Pancreas (tissue), 10 donors: ENCODE data around the gene SEC14L6. TPM values are rescaled to one million over a fixed set of nuclear protein-coding genes. Genes with fewer than 3 reads are reported as not detected.

Experiments used
- ATAC-seq, 4 donors: fragments of 200-7000 bp; cut with Tn5 transposase; one replicate each; pipeline versions ENCODE4 v1.8.0 to v1.9.1; 2020; ENCODE audit warnings: mild to moderate bottlenecking in 4 of 4, moderate library complexity in 4 of 4
- DNase-seq, 6 donors: peaks; one replicate each; pipeline ENCODE4 v3.0.0-alpha.2; 2020
- FAIRE-seq: peaks from 2 replicates; lab custom pipeline; 2012; peaks lifted over from hg19 to GRCh38; lab: Jason Lieb, UNC
- H3K27ac ChIP-seq, 4 donors: fragments of 200-600 bp; sonication (generic); 1 replicate in 3 of 4; 2 replicates in 1 of 4; pipeline versions ENCODE4 v1.5.0 to v1.8.0; 2020
- H3K27me3 ChIP-seq, 4 donors: fragments of 200-600 bp; one replicate each; pipeline ENCODE4 v1.8.0; 2021
- H3K36me3 ChIP-seq, 3 donors: fragments of 200-600 bp; sonication (generic) in 1 of 3; one replicate each; pipeline versions ENCODE4 v1.5.0 to v1.8.0; 2020 to 2021
- H3K4me1 ChIP-seq, 3 donors: fragments of 200-600 bp; one replicate each; pipeline ENCODE4 v1.8.0; 2021
- H3K4me3 ChIP-seq, 4 donors: fragments of 200-600 bp; sonication (generic) in 2 of 4; one replicate each; pipeline versions ENCODE4 v1.5.0 to v1.8.0; 2020 to 2021
- H3K9me3 ChIP-seq, 4 donors: fragments of 200-600 bp; one replicate each; pipeline ENCODE4 v1.8.0; 2021
- WGBS, 2 donors: extraction: QIAGEN DNeasy Blood & Tissue Kit; methylation state at CpG; one replicate each; pipeline ENCODE4 v1.1.7; 2013; 5-methylcytosine and 5-hydroxymethylcytosine counted together
- intact Hi-C, 3 donors: fragments of 100-400 bp; cut with DNase I; formaldehyde crosslinking; loops; one replicate each; pipeline versions ENCODE4 v1.11.1 to v1.14.2; 2022
- polyA plus RNA-seq, 2 donors: library from polyadenylated mRNA; stranded (reverse); fragments of 200-250 nt; gene quantifications; one replicate each; pipeline ENCODE4 v1.2.3, GENCODE V29; 2013
- total RNA-seq, 6 donors: library from RNA; stranded (reverse); fragmentation: NEBNext Ultra II Directional in 4 of 6; extraction: Animal tissue kit (Norgen Biotek cat#: 25700) in 4 of 6; gene quantifications; one replicate each; pipeline versions ENCODE4 v1.2.1 to v1.2.4, GENCODE V29; 2021 to 2023
- TF ChIP-seq, protein P1 (sequence below), 4 donors: fragments of 200-600 bp; sonication (generic) in 3 of 4; IDR thresholded peaks; one replicate each; pipeline versions ENCODE4 v1.5.0 to v1.8.0; 2021; ENCODE audit warnings: antibody characterized with exemption in 4 of 4
- donor health status: healthy with polysubstance abuse.
- donor health status: DM: no; HTN: no; CAD: no; lungs with moderate emphysema.
- donor health status: DM: no; HTN: no; CAD: no.
- donor health status: control.
- donor health status: control.
- donor health status: Bipolar disorder and iron deficiency.
- donor health status: DM: yes; HTN: yes; CAD: no.
- donor health status: DM: no; HTN: no; CAD: no.
- donor health status: DM: no; HTN: no; CAD: no.
- donor health status: DM: yes; HTN: yes; CAD: no.

The SEC14L6 gene
- total and polyA plus RNA-seq, 8 donors: 0.51 to 6.0 (median 2.9) TPM

DNA sequence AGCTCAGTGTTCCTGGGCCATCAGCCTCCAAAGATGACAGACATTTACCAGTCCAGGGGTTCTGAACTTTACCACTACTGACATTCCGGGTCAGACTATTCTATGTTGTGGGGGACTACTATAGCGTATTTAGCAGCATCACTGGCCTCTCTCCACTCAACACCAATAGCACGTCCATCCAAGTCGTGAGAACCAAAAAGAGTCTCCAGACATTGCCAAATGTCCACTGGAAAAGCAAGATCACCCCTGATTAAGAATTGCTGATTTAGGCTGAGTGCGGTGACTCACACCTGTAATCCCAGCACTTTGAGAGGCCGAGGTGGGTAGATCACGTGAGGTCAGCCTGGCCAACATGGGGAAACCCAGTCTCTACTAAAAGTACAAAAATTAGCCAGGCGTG, 39.9 kb upstream of the SEC14L6 start:
- peaks cover 14 to 70% (median 48%) of the 10 kb centered on the region in 3 donors for H3K36me3 ChIP-seq
- peaks cover 7 to 11% (median 8%) of the 10 kb centered on the region in 3 donors for H3K4me1 ChIP-seq
- 93 to 95% methylated on average over 8 of the region's 8 CpGs for WGBS, 2 donors
- no peak overlapping the region for H3K4me3 ChIP-seq
- no peaks in the 10 kb centered on the region for H3K9me3 ChIP-seq
- TF ChIP-seq, protein P1, sequence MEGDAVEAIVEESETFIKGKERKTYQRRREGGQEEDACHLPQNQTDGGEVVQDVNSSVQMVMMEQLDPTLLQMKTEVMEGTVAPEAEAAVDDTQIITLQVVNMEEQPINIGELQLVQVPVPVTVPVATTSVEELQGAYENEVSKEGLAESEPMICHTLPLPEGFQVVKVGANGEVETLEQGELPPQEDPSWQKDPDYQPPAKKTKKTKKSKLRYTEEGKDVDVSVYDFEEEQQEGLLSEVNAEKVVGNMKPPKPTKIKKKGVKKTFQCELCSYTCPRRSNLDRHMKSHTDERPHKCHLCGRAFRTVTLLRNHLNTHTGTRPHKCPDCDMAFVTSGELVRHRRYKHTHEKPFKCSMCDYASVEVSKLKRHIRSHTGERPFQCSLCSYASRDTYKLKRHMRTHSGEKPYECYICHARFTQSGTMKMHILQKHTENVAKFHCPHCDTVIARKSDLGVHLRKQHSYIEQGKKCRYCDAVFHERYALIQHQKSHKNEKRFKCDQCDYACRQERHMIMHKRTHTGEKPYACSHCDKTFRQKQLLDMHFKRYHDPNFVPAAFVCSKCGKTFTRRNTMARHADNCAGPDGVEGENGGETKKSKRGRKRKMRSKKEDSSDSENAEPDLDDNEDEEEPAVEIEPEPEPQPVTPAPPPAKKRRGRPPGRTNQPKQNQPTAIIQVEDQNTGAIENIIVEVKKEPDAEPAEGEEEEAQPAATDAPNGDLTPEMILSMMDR (IDR thresholded peaks at IDR 0.05): no peak
- H3K27ac ChIP-seq: no peak overlapping the region
- DNase-seq (no peak), ATAC-seq (no peak), FAIRE-seq (no peak)
- intact Hi-C loops: no loop called here
- no peaks in the 10 kb centered on the region for H3K27me3 ChIP-seq

DNA sequence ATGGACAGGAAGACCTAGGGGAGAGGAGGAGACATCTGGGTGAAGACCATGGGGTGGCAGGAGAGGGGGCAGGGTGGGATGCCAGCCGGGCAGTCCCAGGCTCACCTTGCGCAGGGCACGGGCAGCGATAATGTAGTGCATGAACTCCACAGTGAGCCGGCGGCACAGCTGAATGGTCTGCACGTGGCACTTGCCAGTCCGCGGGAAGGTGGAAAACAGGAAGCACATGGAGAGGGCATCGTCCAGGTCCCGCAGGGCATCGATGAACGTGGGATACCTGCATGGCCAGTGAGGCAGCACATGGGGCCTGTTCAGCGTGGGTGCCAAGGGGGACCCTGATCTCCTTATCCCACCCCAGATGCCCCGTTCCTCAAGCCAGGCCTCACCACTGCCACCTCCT, 37.9 kb upstream of the SEC14L6 start:
- H3K36me3 ChIP-seq: peaks cover 21 to 90% (median 67%) of the 10 kb centered on the region in 3 donors
- no peaks in the 10 kb centered on the region for H3K9me3 ChIP-seq
- WGBS, 2 donors: 90 to 91% methylated on average over 15 of the region's 15 CpGs
- no peaks in the 10 kb centered on the region for H3K27me3 ChIP-seq
- DNase-seq (no peak), ATAC-seq (no peak), FAIRE-seq (no peak)
- no peak overlapping the region for H3K27ac ChIP-seq
- TF ChIP-seq, protein P1 (IDR thresholded peaks at IDR 0.05): no peak
- no peaks in the 10 kb centered on the region for H3K4me1 ChIP-seq
- intact Hi-C loops: no loop called here
- H3K4me3 ChIP-seq: no peak overlapping the region

DNA sequence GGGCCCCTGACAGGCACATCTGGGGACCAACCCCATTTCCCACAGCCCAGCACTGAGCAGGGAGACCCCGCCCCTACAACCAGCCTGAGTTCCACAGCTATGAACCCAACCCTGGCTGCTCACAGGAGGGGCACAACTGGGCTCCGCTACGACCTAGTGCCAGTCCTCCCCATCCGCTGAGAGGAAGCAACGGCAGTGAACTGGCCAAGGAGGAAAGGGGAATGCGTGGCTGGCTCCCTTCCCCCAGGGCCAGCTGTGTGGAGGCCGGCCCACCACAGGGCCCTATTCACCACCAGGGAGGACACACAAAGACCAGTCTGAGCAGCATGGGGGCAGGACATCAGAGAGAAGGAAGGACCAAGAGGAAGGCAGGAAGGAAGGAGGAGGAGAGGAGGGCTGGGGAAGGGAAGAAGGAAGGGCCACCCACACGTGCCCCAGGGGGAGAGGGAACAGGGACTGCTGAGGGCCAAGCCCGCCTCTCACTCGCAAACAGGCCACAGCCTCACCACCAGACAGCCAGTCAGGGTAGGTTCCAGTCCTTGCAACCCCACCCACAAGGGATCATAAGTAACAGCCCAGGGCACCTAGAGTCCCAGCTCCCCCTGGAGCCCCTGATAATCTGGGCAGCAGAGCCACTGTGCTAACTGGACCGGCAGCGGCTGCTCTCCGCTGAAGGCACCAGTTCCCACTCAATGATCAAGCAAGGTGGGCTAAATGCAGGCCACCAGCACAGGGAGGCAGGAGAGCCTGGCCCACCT, 36.4 kb upstream of the SEC14L6 start:
- Histone ChIP-seq H3K27ac (no peak overlapping the region), H3K9me3 (no peaks in the 10 kb centered on the region), H3K4me1 (no peaks in the 10 kb centered on the region), H3K27me3 (no peaks in the 10 kb centered on the region), H3K4me3 (no peak overlapping the region), H3K36me3 (peaks cover 20 to 95% (median 72%) of the 10 kb centered on the region in 3 donors)
- 78 to 89% methylated on average over 13 of the region's 13 CpGs for WGBS, 2 donors
- TF ChIP-seq, protein P1 (IDR thresholded peaks at IDR 0.05): no peak
- intact Hi-C loops: no loop called here
- no peak for ATAC-seq
- no peak for DNase-seq
- FAIRE-seq: no peak

DNA sequence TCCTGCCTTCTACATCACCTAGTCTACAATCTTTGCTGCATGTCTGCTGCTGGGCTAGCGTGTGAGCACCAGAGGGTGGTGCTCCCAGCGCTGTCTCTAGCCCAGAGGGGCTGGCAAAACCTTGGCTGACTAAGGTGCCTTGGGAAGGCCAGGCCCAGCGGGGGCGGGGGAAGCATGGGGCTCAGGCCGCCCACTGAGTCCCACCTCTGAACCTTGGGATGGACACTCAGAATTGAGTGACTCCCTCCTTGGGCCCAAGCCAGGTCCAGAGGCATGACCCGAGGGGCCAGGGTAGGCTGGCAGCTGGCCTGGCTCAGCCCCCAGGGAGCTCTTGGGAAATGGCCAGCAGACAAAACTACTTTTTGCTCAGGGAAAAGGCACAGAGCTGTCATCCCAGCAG, 35.5 kb upstream of the SEC14L6 start:
- Histone ChIP-seq H3K36me3 (peaks cover 16 to 92% (median 77%) of the 10 kb centered on the region in 3 donors), H3K4me1 (no peaks in the 10 kb centered on the region), H3K27ac (no peak overlapping the region), H3K4me3 (no peak overlapping the region), H3K9me3 (no peaks in the 10 kb centered on the region), H3K27me3 (no peaks in the 10 kb centered on the region)
- DNase-seq (no peak), ATAC-seq (no peak), FAIRE-seq (no peak)
- TF ChIP-seq, protein P1 (IDR thresholded peaks at IDR 0.05): no peak
- WGBS, 2 donors: 91 to 94% methylated on average over 6 of the region's 6 CpGs
- intact Hi-C loops: no loop called here

DNA sequence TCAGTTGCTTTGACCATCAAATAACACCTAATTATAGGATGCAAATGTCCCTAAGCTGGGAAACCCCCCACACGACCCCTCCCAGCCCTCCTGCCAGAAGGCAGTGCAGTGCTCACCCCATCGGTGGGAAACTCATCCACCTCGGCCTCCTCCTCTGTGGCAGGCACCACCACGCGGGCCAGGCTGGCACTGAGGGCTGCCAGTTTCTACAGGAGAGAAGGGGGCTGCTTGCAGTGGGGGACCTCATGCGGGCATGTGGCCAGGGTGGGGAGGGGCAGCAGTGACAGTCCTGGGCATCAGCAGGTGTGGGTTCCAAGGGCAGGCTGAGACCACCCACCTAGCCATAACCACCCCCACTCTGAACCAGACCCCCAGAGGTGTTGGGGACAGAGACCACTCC, 34.4 kb upstream of the SEC14L6 start:
- peaks cover 0 to 1% (median 0%) of the 10 kb centered on the region in 3 donors for H3K4me1 ChIP-seq
- H3K36me3 ChIP-seq: peaks cover 16 to 92% (median 73%) of the 10 kb centered on the region in 3 donors
- no peak overlapping the region for H3K27ac ChIP-seq
- no peak for ATAC-seq
- intact Hi-C loops: no loop called here
- FAIRE-seq: no peak
- H3K27me3 ChIP-seq: no peaks in the 10 kb centered on the region
- 77 to 80% methylated on average over 6 of the region's 6 CpGs for WGBS, 2 donors
- TF ChIP-seq, protein P1 (IDR thresholded peaks at IDR 0.05): no peak
- DNase-seq: no peak
- no peaks in the 10 kb centered on the region for H3K9me3 ChIP-seq
- no peak overlapping the region for H3K4me3 ChIP-seq
